Measurements from ENCODE around the gene UPK1B. TPM values are rescaled to one million over a fixed set of nuclear protein-coding genes. Genes with fewer than 3 reads are reported as not detected.

The UPK1B gene
- polyA plus RNA-seq, 3 donors, result 3.5 to 11.5 (median 9.1) TPM

DNA sequence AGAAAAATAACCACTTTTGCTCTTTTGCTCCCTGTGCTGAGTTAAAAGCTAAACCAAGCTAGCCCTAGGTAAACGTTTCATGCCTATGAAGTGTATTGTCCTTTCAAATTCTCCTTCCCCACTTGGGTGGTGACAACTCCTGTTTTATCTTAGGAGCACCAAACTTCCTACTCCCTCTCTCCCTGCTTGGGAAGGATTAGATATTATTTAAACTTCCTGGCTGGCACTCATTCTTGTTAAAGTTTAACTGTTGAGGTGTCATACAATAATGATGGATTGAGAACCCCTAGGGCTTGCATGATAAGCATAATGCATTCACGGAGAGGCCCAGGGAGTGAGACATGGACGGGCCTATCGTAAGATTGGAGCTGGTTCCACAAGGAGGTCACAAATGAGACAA, 37.8 kb downstream of the UPK1B start:
- DNase-seq (ENCODE audit: extremely low read depth in 1 of 11, low read depth in 9 of 11, low spot score in 4 of 11), result peak in 4 of 11 donors; percentile 1 to 12 (median 4)

- DNase-seq (ENCODE audit: extremely low read depth in 1 of 11, low read depth in 9 of 11, low spot score in 4 of 11), result no peak
Observed at GRCh38 chr3:119211803-119212202, 38.4 kb downstream of the UPK1B start.

DNA sequence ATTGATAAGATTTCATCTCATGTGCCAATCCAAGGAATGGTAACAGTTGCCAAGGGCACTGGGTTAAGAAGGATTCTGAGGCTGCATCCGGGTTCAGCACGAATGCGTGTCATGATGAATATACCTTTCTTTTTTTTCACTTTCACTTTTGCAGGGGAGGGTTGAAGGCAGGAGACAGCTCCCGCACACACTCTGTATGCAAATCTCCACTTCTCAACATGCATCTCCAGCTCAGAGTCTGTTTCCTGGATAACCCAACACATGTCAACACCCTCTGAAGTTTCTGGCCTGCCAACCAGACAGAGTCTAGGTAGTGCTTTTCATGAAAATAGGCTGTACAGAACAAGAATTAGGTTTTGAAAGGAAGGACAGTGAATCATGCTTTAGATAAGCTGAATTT, 45.7 kb downstream of the UPK1B start:
- DNase-seq (ENCODE audit: extremely low read depth in 1 of 11, low read depth in 9 of 11, low spot score in 4 of 11), result no peak

- DNase-seq (ENCODE audit: extremely low read depth in 1 of 11, low read depth in 9 of 11, low spot score in 4 of 11), result no peak
Observed at GRCh38 chr3:119220198-119220597, 46.8 kb downstream of the UPK1B start.

DNA sequence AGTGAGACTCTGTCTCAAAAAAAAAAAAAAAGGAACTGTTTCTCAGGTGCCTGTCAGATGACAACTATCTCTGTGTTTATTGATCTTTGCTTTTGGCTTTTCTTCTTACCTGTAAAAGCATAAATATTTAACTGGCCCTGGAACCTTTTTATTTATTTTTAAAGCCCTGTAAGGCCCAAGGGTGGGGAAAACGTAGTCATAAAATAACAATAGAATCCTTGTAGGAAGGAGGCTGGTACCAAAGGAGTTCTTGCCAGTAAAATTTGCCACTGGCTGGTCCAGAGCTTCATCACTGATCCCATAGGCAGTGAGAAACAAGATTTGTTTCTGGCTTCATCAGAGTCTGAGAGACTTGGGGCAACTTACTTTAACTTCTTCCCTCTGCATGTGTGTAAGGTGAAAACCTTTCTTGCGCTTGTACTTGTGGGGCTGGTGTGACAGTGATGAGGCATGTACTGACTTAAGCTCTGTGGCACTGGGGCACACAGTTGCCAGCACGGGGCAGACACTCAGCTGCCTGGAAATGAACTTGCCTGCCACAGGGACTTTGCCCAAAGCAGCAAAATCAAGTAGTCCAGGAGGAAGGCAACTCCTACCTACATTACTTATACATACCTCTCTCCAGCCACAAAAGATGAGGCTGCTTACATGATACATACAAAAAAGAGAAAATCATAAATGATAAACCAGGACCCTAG, 47.7 kb downstream of the UPK1B start:
- no peak for DNase-seq (ENCODE audit: extremely low read depth in 1 of 11, low read depth in 9 of 11, low spot score in 4 of 11)

DNA sequence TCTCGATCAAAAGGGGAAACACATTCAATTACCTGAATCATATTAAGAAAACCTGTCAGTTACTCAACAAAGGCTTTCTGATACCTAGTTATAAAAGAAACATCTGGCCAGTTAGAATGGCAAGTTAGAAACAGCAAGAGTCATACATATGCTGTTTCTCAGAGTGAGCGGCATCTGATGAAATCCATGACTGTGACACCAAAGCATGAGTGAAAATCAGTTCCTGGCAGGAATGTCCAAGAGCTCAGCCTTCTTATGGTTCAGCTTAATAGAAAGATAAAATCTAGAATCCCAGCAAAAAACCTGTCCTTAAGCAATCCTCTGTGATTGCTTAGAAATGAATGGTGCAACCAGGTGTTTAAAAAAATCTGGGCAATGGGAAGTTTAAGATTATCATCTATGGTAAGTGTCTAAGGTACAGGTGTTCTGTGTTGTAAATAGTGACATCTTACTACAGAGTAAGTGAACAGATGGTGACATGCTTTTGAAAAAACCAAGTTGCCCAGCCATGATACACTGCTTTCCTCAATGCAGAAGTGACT, 48.5 kb downstream of the UPK1B start:
- no peak for DNase-seq (ENCODE audit: extremely low read depth in 1 of 11, low read depth in 9 of 11, low spot score in 4 of 11)

DNA sequence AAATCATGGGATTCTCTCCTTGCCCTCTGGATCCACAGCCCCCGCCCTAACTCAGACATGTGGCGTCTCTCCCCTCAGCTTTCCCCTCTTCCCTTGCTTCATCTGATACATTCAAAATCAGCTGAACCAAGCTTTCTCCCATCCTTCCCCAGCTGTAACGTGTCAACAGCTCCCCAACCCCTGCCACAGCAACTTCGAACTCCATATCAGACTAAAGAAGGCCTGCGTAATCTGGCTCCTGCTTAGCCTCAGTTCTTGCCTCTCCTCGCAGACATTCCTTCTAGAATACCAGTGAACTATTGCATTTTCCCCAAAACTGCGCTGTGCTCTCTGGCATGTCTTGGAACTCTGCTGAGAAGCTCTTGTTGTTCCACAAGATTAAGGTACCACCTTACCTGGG, 49.0 kb downstream of the UPK1B start:
- DNase-seq (ENCODE audit: extremely low read depth in 1 of 11, low read depth in 9 of 11, low spot score in 4 of 11), result no peak

GRCh38 chr3:119223511-119223910, 50.1 kb downstream of the UPK1B start:
- no peak for DNase-seq (ENCODE audit: extremely low read depth in 1 of 11, low read depth in 9 of 11, low spot score in 4 of 11)

DNA sequence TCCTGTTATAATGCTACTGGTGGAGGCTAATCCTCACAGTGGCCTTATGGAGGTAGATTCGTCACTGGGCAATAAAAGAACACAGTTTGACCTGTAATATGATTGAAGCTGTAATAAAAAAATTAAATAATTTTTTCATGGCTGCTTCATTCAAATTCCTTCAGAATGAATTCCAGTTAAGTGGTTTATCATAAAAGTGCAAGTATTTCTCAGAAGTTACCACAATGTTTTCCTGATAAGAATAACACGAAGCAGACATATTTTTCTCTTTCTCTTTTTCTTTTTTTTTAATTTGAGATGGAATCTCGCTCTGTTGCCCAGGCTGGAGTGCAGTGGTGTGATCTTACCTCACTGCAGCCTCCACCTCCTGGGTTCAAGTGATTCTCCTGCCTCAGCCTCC, 51.7 kb downstream of the UPK1B start:
- DNase-seq (ENCODE audit: extremely low read depth in 1 of 11, low read depth in 9 of 11, low spot score in 4 of 11), result no peak

DNA sequence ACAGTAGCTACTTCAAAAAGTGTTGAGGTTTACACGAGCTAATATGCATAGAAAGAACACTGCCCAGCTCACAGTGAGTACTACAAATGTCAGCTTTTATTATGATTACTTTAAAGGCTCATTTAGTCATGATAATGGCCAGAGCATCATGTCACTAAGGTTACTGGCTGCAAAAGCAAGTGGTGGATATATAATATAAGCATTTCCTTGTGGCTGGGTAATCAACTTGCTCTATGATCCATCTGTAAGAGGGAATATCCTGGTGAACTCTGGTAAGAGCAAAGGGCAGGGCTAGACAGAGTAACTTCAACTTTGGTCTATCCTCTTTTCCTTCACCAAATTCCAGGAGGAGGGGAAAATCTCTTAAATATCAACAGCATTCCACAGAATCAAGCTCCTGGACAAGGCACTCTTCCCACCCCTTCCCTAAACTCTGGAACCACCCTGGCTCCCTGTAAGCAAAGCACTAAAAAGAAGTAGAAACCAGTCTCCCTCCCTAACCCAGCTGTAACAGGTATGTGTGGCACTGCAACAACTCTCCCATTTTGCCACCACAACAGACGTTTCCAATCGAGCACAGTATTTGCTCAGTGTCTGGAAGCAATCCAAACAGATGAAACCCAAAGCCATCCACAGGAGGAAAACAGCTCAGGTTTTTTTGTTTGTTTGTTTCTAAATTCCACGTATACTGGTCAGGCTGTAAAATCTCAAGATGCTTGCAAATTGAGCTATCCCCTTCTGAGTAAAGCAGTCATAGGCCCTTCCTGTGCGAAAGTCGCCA, 53.9 kb downstream of the UPK1B start:
- no peak for DNase-seq (ENCODE audit: extremely low read depth in 1 of 11, low read depth in 9 of 11, low spot score in 4 of 11)

DNA sequence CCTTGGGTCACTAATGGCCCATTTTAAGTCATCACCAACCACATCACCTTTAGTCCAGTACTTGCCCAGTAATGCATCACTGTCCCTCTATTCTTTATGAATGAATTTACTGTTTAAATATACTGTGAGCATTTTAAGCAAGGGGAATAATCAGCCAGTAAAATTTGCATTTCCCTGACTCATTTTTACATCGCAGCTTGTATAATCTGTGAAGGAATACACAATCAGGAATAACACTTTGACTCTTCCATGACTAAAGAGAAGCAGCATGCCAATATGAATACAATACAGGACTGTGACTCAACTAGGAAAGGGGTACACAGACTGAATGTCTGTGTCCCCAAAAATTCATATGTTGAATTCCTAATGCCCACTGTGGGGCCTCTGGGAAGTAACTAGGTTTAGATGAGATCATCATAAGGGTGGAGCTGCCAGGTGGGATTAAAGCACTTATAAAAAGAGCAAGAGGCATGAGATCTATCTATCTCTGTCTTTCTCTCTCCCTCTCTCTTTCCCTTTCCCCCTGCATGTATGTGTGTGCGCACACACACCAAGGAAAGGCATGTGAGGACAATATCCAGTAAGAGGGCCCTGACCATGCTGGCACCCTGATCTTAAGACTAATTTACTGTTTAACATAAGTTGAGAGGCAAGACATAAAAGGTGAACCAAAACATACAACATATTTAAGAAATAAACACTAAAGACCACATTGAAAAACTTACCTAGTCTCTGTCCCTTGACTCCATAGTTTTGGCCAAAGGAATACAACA, 55.2 kb downstream of the UPK1B start:
- no peak for DNase-seq (ENCODE audit: extremely low read depth in 1 of 11, low read depth in 9 of 11, low spot score in 4 of 11)

- no peak for DNase-seq (ENCODE audit: extremely low read depth in 1 of 11, low read depth in 9 of 11, low spot score in 4 of 11)
Observed at GRCh38 chr3:119229190-119229589, 55.8 kb downstream of the UPK1B start.

DNA sequence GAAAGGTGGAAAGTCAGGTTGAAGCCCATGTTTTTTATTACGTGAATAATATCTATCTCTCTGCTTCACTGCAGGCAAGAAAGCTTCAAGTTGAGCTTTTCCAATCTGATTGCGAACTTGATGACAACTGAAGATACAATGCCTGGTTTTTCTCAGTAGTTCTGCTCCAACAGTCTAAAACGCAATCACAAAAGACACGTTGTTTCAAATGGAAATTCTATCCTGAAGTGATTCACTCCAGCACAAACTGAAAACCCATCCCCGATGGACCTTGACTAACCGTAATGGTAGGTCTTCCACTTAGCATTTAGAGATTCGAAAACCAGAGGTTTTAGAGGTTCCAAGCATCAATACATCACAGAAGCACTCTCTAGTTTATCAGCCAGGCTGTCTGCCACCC, 56.7 kb downstream of the UPK1B start:
- DNase-seq (ENCODE audit: extremely low read depth in 1 of 11, low read depth in 9 of 11, low spot score in 4 of 11), result no peak

- DNase-seq (ENCODE audit: extremely low read depth in 1 of 11, low read depth in 9 of 11, low spot score in 4 of 11), result no peak
Observed at GRCh38 chr3:119230745-119231144, 57.3 kb downstream of the UPK1B start.

DNA sequence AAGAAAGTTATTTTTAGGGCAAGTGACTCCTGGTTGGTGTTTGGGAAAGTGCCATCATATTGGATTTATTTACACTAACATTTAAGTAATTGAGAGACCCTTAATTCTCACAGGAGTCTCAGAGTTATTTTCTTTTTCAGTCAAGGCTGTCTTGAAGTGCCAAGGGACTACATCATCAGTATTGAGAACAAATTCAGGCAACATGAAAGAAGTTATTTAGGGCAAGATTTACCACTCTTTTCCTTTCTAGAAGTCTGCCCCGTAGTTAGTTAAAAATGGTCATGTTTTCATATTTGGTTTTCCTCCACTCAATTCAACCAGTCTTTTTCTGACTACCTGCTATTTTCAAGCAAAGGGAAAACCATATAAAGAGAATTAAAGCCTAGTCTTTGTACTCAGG, 61.2 kb downstream of the UPK1B start:
- no peak for DNase-seq (ENCODE audit: extremely low read depth in 1 of 11, low read depth in 9 of 11, low spot score in 4 of 11)

GRCh38 chr3:119235151-119235550, 61.8 kb downstream of the UPK1B start:
- DNase-seq (ENCODE audit: extremely low read depth in 1 of 11, low read depth in 9 of 11, low spot score in 4 of 11), result no peak

GRCh38 chr3:119236756-119237155, 63.4 kb downstream of the UPK1B start:
- DNase-seq (ENCODE audit: extremely low read depth in 1 of 11, low read depth in 9 of 11, low spot score in 4 of 11), result no peak

DNA sequence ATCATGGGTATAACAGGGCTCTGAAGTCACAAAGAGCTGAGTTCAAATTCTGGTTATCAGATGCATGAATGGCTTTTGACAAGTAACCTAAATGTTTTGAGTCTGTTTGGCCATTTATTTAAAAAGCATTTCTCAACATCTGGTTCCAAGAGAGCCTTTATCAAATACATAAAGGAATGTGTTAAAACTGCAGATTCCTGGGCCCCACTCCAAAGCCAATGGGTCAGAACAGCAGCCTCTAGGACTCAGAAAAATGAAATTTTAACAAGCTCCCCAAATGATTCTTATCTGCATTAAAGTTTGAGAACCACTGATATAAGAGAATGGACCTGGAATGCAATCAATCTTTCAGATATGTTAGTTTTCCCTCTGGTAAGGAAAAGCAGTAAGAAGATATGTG, 63.9 kb downstream of the UPK1B start:
- DNase-seq (ENCODE audit: extremely low read depth in 1 of 11, low read depth in 9 of 11, low spot score in 4 of 11), result no peak

DNA sequence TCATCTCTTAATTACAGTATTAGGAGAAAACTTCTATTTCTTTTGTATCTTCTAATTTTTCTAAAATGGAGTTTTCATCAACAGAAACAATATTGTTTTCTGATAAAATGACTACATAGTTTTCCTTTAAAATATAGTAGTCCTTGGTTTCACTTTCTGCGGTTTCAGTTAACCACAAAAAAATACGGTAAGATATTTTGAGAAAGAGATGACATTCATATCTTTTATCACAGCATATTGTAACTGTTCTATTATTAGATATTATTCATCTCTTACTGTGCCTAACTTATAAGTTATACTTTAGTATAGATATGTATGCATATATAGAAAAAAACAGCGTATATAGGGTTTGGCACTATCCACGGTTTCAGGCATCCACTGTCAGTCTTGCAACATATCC, 65.0 kb downstream of the UPK1B start:
- no peak for DNase-seq (ENCODE audit: extremely low read depth in 1 of 11, low read depth in 9 of 11, low spot score in 4 of 11)
